Coronary artery (tissue), 2 donors: Measurements from ENCODE around the gene MAPK8.

ENCODE experiments used
- DNase-seq: peaks from one replicate; pipeline ENCODE4 v3.0.0-alpha.2; 2017; ENCODE audit warnings: low spot score
- H3K27ac ChIP-seq, 2 donors: fragments of 200-600 bp; sonication (generic); one replicate each; pipeline ENCODE4 v1.5.1; 2016 to 2019
- H3K4me3 ChIP-seq: fragments of 200-600 bp; sonication (generic); 2 replicates; pipeline ENCODE4 v1.5.1; 2016; ENCODE audit warnings: mild to moderate bottlenecking, moderate library complexity
- TF ChIP-seq, protein P1 (sequence below): fragments of 200-600 bp; sonication (generic); IDR thresholded peaks from one replicate; pipeline ENCODE4 v1.5.1; 2019; ENCODE audit warnings: antibody characterized with exemption

Gene MAPK8

DNA sequence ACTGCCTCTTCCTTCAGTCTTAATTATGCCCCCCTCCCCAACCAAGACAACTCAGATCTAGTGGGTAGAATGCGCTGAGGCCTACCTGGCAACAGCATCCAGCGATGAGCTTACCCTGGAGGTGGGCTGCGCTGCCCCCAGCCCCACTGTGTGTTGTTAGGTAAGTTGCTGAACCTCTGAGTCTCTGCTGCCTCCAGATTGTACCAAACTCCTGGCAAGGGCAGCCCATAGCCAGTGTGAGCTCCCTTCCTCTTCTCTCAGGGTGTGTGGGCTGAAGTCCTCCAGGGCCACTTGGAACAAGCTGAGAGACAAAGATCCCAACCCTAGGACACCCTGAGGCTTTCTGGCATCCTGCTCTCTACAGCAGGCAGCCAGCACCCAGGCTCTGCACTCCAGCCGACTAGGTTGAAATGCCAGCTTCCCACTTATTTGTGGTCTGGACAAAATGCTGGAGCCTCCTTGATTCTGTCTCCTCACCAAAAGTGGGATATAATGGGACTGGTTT is 163.1 kb downstream of the MAPK8 start:
- TF ChIP-seq, protein P1, sequence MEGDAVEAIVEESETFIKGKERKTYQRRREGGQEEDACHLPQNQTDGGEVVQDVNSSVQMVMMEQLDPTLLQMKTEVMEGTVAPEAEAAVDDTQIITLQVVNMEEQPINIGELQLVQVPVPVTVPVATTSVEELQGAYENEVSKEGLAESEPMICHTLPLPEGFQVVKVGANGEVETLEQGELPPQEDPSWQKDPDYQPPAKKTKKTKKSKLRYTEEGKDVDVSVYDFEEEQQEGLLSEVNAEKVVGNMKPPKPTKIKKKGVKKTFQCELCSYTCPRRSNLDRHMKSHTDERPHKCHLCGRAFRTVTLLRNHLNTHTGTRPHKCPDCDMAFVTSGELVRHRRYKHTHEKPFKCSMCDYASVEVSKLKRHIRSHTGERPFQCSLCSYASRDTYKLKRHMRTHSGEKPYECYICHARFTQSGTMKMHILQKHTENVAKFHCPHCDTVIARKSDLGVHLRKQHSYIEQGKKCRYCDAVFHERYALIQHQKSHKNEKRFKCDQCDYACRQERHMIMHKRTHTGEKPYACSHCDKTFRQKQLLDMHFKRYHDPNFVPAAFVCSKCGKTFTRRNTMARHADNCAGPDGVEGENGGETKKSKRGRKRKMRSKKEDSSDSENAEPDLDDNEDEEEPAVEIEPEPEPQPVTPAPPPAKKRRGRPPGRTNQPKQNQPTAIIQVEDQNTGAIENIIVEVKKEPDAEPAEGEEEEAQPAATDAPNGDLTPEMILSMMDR = no peak
- no peak overlapping the region for H3K27ac ChIP-seq
- peak; percentile 52 for DNase-seq
- no peak overlapping the region for H3K4me3 ChIP-seq

DNA sequence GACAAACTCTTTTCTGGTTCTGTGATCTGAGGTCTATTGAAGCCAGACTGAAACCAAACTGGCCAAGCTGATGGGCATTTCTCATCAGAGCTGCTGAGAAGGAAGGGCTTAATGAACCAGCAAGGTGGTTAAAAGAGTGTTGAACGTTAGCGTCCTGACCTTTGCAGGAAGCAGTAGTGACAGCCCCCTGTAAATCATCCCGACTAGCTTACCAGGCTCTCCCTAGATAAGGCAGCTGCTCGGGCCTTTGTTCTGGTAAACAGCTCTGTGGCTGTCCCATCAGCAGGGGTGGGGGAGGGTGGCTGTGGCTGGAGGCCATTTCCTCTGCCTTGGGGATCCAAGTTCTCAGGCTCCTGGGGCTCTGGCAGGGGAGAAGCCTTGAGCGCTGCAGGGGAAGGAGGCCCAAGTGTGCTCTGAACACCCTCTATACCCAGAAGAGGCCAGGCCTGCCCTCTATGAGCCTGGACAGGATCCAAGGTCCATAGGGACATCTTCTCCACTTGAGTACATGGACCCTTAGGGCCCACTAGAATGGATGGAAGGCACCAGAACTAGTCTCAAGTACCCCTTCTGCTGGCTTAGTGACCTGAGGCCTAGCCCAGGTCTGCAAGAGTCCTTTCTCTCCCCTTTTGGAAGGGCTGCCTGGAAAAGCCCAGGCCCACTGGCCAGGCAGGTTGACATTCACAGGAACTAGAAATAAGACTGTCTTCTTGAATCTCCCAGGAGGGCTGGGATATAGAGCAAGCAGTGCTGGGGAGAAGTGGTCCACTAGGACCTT is 163.8 kb downstream of the MAPK8 start:
- TF ChIP-seq, protein P1 = no peak
- Histone ChIP-seq H3K27ac (no peak overlapping the region), H3K4me3 (no peak overlapping the region)
- DNase-seq = no peak

DNA sequence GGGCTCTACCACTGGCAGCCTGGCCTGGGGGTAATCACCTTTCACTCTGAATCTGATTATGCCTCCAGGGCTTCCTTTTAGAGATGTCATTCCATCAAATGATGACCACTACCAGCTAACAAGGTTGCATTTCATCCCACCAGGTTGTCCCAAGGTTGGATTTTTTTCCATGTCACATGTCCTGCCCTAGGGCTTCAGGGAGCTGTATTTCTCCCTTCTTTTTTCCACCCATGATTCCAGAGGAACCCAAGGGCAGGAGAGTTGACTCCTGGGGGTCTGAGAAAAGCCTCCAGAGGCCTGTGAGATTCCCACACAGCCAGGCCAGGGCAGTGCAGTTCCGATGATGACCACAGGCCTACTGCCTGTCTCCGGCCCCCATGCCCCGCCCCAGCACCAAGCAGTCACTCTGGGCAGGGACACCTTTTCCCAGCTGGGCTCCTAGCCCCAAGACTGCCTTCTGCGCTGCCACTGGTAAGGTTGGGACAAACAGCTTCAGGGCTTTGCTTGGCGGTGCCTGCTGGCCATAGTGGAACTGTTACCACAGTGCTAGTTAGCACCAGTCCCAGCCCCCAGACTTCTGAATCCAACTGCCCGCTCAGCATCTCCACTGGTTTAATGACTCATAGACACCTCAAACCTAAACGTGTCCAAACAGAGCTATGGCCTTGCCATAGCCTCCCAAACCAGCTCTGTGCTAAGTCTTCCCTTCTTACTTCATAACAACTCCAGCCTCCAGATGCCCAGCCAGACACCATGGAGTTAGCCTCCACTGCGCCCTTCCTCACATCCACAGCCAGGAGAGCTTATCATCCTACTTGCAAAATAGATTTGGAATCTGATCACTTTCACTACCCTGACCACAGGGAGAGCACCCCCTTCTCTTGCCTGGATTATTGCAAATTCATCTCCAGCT is 164.7 kb downstream of the MAPK8 start:
- peak; percentile 67 for DNase-seq

DNA sequence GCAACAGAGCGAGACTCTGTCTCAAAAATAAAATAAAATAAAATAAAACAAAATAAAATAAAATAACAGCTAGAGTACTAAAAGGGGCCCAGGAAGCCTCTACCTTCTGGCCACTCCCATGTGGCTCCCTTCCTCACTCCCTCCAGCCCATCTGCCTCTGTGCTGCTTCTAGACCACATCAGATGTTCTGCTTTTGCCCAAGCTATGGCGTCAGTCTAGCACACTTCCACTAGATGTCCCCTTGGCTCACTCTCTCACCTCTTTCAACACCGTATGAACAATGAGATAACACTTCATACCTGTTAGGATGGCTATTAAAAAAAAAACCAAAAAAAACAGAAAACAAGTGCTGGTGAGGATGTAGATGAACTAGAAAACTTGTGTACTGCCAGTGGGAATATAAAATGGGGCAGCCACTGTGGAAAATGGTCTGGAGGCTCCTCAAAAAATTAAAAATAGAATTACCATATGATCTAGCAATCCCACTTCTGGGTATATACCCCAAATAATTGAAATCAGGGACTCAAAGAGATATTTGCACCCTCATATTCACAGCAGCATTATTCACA is 166.1 kb downstream of the MAPK8 start:
- Histone ChIP-seq H3K27ac (no peak overlapping the region), H3K4me3 (no peak overlapping the region)
- no peak for DNase-seq
- TF ChIP-seq, protein P1 = no peak

More for the DNA sequence above, 164.7 kb downstream of the MAPK8 start:
- Histone ChIP-seq H3K27ac (no peak overlapping the region), H3K4me3 (no peak overlapping the region)
- TF ChIP-seq, protein P1 = no peak

DNA sequence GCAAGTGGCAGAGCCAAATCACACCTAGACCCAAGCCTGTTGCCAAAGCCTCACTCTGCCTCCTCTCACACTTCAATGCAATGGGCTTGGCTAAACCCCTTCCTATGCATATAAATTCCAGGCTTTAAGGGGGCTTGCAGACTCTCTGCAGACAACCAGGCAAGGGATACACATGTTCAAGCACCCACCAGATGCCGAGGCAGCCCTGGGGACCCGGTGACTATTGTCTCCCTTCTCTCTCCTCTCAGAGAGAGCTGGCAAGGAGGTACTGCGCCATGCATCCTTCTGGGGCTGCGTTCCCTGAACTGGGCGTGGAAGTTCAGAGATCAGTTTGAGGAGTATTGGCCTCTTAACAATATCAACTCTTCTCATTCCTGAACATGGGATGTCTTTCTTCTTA is 167.2 kb downstream of the MAPK8 start:
- TF ChIP-seq, protein P1 = no peak
- Histone ChIP-seq H3K4me3 (no peak overlapping the region), H3K27ac (no peak overlapping the region)
- DNase-seq = no peak

DNA sequence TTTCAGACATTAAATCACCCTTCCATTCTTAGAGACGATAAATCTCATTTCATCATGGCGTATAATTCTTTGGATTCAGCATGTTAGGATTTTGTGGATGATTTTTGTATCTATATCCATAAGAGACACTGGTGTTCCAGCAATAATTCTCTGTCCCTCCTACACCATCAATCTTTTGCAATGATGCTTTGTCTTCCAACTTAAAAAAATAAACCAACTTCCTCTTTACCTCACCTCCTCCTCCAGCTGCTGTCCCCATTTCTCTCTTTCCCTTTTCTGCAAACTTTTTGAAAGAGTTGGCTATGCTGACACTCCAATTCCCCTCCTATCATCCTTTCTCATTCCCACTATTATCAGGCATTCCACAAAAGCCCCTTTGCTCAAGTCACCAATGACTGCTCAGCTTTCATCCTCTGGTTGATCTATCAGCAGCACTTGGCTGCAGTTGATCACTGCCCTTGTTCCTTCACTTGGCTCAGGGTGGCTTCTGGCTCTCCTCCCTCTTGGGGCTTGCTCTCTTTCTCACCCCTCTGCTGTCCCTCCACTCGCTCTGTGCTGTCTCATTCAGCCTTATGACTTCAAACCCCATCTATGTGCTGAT is 168.4 kb downstream of the MAPK8 start:
- no peak overlapping the region for H3K4me3 ChIP-seq
- DNase-seq = no peak
- H3K27ac ChIP-seq = no peak overlapping the region
- TF ChIP-seq, protein P1 = no peak
